Panc1 (cell line): ENCODE results near the gene TBC1D22B.

Experiments
- CTCF ChIP-seq: fragments of 450-650 bp; IDR thresholded peaks from 2 replicates; pipeline ENCODE4 v1.5.1; 2017; ENCODE audit warnings: mild to moderate bottlenecking
- POLR2AphosphoS5 ChIP-seq: IDR thresholded peaks from 2 replicates; pipeline ENCODE4 v1.6.1; 2012; ENCODE audit warnings: mild to moderate bottlenecking, low read depth, low read length, moderate library complexity
- SIN3A ChIP-seq: IDR thresholded peaks from 2 replicates; pipeline ENCODE4 v1.6.1; 2012; ENCODE audit warnings: low read depth, mild to moderate bottlenecking, low read length, moderate library complexity, borderline replicate concordance; ENCODE audit not compliant: insufficient read depth
- TF ChIP-seq, protein P1 (sequence below), 2 experiments: IDR thresholded peaks; 2 replicates each; pipeline ENCODE4 v1.6.1; 2011 to 2012; ENCODE audit warnings: low read depth in 2 of 2, control low read depth in 1 of 2, low read length in 1 of 2, mild to moderate bottlenecking in 1 of 2, moderate library complexity in 1 of 2; ENCODE audit not compliant: insufficient read depth in 1 of 2

DNA sequence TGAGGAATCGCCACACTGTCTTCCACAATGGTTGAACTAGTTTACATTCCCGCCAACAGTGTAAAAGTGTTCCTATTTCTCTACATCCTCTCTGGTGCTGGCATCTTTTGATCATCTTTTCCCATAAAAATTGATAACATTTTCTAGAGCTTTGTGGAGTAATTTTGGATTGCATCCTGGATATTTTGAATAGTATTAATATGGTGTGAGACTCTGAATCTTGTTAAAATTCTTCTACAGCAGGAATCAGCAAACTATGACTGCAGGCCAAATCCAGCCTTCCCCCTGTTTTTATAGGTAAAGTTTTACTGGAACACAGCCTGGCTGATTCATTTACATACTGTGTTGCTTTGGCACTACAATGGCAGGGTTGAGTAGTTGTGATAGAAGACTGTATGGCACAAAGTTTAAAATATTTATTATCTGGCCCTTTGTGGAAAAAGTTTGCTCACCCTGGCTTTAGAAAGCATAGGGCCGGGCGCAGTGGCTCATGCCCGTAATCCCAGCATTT, 81.2 kb downstream of the TBC1D22B start:
- no peak for TF ChIP-seq CTCF
- no peak for TF ChIP-seq SIN3A
- TF ChIP-seq, protein P1, sequence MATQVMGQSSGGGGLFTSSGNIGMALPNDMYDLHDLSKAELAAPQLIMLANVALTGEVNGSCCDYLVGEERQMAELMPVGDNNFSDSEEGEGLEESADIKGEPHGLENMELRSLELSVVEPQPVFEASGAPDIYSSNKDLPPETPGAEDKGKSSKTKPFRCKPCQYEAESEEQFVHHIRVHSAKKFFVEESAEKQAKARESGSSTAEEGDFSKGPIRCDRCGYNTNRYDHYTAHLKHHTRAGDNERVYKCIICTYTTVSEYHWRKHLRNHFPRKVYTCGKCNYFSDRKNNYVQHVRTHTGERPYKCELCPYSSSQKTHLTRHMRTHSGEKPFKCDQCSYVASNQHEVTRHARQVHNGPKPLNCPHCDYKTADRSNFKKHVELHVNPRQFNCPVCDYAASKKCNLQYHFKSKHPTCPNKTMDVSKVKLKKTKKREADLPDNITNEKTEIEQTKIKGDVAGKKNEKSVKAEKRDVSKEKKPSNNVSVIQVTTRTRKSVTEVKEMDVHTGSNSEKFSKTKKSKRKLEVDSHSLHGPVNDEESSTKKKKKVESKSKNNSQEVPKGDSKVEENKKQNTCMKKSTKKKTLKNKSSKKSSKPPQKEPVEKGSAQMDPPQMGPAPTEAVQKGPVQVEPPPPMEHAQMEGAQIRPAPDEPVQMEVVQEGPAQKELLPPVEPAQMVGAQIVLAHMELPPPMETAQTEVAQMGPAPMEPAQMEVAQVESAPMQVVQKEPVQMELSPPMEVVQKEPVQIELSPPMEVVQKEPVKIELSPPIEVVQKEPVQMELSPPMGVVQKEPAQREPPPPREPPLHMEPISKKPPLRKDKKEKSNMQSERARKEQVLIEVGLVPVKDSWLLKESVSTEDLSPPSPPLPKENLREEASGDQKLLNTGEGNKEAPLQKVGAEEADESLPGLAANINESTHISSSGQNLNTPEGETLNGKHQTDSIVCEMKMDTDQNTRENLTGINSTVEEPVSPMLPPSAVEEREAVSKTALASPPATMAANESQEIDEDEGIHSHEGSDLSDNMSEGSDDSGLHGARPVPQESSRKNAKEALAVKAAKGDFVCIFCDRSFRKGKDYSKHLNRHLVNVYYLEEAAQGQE (IDR thresholded peaks at IDR 0.05; ENCODE audit: insufficient read depth in 1 of 2, low read depth in 2 of 2, low read length in 1 of 2), result no peak
- TF ChIP-seq POLR2AphosphoS5, result no peak
